Measurements from ENCODE around the gene SS18. TPM values are rescaled to one million over a fixed set of nuclear protein-coding genes. Genes with fewer than 3 reads are reported as not detected.

The SS18 gene
- total and polyA plus RNA-seq, 2 donors (not counting 1 experiment from before 2014, with no cell fraction given): 62.4 to 114 TPM

GRCh38 chr18:26056291-26056690 is 34.1 kb downstream of the SS18 start:
- Histone ChIP-seq H3K4me2 (replicated peaks; ENCODE audit: low read depth, low read length, poor library complexity, severe bottlenecking) (no peak overlapping the region), H3K79me2 (ENCODE audit: control insufficient read depth, insufficient read depth, low read length) (peaks cover 29% of the 10 kb centered on the region), H3K4me1 (ENCODE audit: control insufficient read depth in 2 of 2, insufficient read depth in 2 of 2, low read length in 2 of 2) (no peaks in the 10 kb centered on the region), H3K4me3 (ENCODE audit: control extremely low read depth in 1 of 5, extremely low read depth in 1 of 5, insufficient read depth in 1 of 5, low read depth in 2 of 5, low read length in 4 of 5) (no peak overlapping the region), H3K27ac (ENCODE audit: low read length in 2 of 2) (no peak overlapping the region), H3K9me3 (ENCODE audit: control extremely low read depth in 1 of 3, control insufficient read depth in 2 of 3, insufficient read depth in 1 of 3, low read length in 2 of 3) (no peaks in the 10 kb centered on the region), H3K9ac (ENCODE audit: low read length) (no peak overlapping the region), H4K20me1 (ENCODE audit: control insufficient read depth, insufficient read depth, low read length, poor library complexity, severe bottlenecking) (peaks cover 7% of the 10 kb centered on the region), H3K36me3 (replicated peaks in 1 of 2; ENCODE audit: control extremely low read depth in 1 of 2, control insufficient read depth in 1 of 2, extremely low read depth in 1 of 2, insufficient read depth in 2 of 2, low read length in 1 of 2) (peaks cover 11 to 58% of the 10 kb centered on the region in 2 experiments), H2AFZ (ENCODE audit: insufficient read depth, low read depth, low read length, poor library complexity, severe bottlenecking) (no peak overlapping the region), H3K27me3 (replicated peaks in 1 of 4; ENCODE audit: control extremely low read depth in 1 of 4, control insufficient read depth in 3 of 4, insufficient read depth in 4 of 4, low read length in 3 of 4) (no peaks in the 10 kb centered on the region)
- DNase-seq: no peak
- intact Hi-C loops (cut with micrococcal nuclease): no loop called here
- no peak overlapping the region for H3K27ac Mint-ChIP-seq
- WGBS (ENCODE audit: insufficient coverage): no CpG with 5 or more reads among the region's 1 CpG
- peaks cover 3% of the 10 kb centered on the region for H3K9me3 Mint-ChIP-seq (ENCODE audit: insufficient read depth)
- peaks cover 4% of the 10 kb centered on the region for H3K4me1 Mint-ChIP-seq
- no peaks in the 10 kb centered on the region for H3K27me3 Mint-ChIP-seq
- ATAC-seq (ENCODE audit: low read depth): no peak
- H3K4me3 Mint-ChIP-seq: no peak overlapping the region
- TF ChIP-seq CTCF (IDR thresholded peaks at IDR 0.05): no peak
- TF ChIP-seq EZH2 (IDR thresholded peaks at IDR 0.05; ENCODE audit: borderline replicate concordance, insufficient read depth, low read depth, low read length, poor library complexity, severe bottlenecking): no peak
- POLR2A ChIA-PET: no interaction called here
- CTCF ChIA-PET: no interaction called here

DNA sequence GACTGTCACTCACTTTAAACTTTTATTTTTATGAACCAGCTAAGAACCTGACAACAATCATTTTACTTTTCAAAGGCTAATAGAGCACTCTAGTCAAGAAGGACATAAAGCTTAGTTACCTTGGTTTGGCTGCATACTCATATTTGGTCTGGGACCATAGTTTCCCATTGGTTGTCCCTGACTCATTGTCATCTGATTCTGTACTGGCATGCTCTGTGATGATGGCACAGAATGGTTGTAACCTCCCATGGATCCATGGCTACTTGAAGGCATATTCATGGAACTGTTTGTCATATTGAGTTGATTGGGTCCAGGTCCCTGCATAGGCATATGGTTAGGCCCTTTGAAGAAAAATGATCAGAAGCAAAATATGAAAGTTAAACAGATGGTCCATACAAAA is 37.9 kb downstream of the SS18 start:
- ChIA-PET CTCF (no interaction called here), POLR2A (no interaction called here)
- Histone ChIP-seq H3K4me1 (ENCODE audit: control insufficient read depth in 2 of 2, insufficient read depth in 2 of 2, low read length in 2 of 2) (peaks cover 6% of the 10 kb centered on the region in 2 donors), H3K9me3 (ENCODE audit: control extremely low read depth in 1 of 3, control insufficient read depth in 2 of 3, insufficient read depth in 1 of 3, low read length in 2 of 3) (no peaks in the 10 kb centered on the region), H3K27ac (ENCODE audit: low read length in 2 of 2) (no peak overlapping the region), H3K4me2 (replicated peaks; ENCODE audit: low read depth, low read length, poor library complexity, severe bottlenecking) (no peak overlapping the region), H3K27me3 (replicated peaks in 1 of 4; ENCODE audit: control extremely low read depth in 1 of 4, control insufficient read depth in 3 of 4, insufficient read depth in 4 of 4, low read length in 3 of 4) (no peaks in the 10 kb centered on the region), H2AFZ (ENCODE audit: insufficient read depth, low read depth, low read length, poor library complexity, severe bottlenecking) (no peak overlapping the region), H4K20me1 (ENCODE audit: control insufficient read depth, insufficient read depth, low read length, poor library complexity, severe bottlenecking) (no peaks in the 10 kb centered on the region), H3K9ac (ENCODE audit: low read length) (no peak overlapping the region), H3K79me2 (ENCODE audit: control insufficient read depth, insufficient read depth, low read length) (peaks cover 7% of the 10 kb centered on the region), H3K4me3 (ENCODE audit: control extremely low read depth in 1 of 5, extremely low read depth in 1 of 5, insufficient read depth in 1 of 5, low read depth in 2 of 5, low read length in 4 of 5) (no peak overlapping the region), H3K36me3 (replicated peaks in 1 of 2; ENCODE audit: control extremely low read depth in 1 of 2, control insufficient read depth in 1 of 2, extremely low read depth in 1 of 2, insufficient read depth in 2 of 2, low read length in 1 of 2) (peaks cover 4 to 51% of the 10 kb centered on the region in 2 experiments)
- Mint-ChIP-seq H3K4me3 (no peak overlapping the region), H3K27me3 (no peaks in the 10 kb centered on the region), H3K4me1 (peaks cover 11% of the 10 kb centered on the region), H3K27ac (no peak overlapping the region), H3K9me3 (ENCODE audit: insufficient read depth) (no peaks in the 10 kb centered on the region)
- no peak for DNase-seq
- TF ChIP-seq EZH2 (IDR thresholded peaks at IDR 0.05; ENCODE audit: borderline replicate concordance, insufficient read depth, low read depth, low read length, poor library complexity, severe bottlenecking): no peak
- no peak for TF ChIP-seq CTCF (IDR thresholded peaks at IDR 0.05)
- no peak for ATAC-seq (ENCODE audit: low read depth)
- intact Hi-C loops (cut with micrococcal nuclease): no loop called here

All from B cell (primary cell).